ENCODE results near the gene ANKRD44.
A peak's percentile ranks its signal among the peaks of the same experiment; 100 is the strongest.

Gene ANKRD44

DNA sequence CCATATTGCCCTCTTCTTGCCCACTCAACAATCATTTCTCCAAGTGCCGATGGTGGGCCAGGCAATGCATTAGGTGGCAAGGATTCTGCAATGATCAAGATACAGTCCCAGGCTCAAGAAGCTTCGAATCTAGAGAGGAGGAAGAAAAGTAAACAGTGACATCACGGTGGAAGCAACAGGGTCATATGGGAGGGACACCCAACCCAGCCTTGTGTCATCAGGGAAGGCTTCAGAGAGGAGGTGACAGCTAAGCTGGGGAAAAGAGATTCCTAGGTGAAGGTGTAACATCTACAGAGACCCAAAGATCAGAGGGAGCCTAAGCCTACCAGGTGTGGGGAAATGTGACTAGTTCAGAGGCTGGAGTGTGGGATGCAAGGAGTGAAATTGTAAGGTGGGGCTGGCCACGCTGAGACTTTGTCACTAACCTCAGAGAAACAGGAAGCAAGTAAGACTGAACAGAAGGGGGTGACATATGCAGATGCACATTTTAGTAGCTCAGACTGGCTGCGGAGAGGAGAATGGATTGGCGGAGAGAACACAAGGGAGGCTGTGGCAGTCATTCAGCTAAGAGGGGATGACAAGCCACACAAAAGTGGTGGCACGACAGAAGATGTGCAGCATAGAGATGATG is 104.9 kb downstream of the ANKRD44 start:
- Histone ChIP-seq H3K36me3 (ENCODE audit: insufficient read depth, low read length) (no peaks in the 10 kb centered on the region), H3K27me3 (ENCODE audit: insufficient read depth, low read length, poor library complexity) (no peaks in the 10 kb centered on the region), H3K9ac (ENCODE audit: low read depth, low read length) (no peak overlapping the region; the same call in 1 of the 2 replicates), H3K9me3 (ENCODE audit: insufficient read depth, low read length, severe bottlenecking) (no peaks in the 10 kb centered on the region), H3K4me2 (ENCODE audit: insufficient read depth, low read length) (no peak overlapping the region), H3K27ac (ENCODE audit: low read length) (peak overlapping the region; percentile 36), H4K20me1 (ENCODE audit: insufficient read depth, low read length) (no peaks in the 10 kb centered on the region), H2AFZ (ENCODE audit: low read depth, low read length) (no peak overlapping the region), H3K79me2 (ENCODE audit: insufficient read depth, low read length) (peaks cover 21% of the 10 kb centered on the region), H3K4me3 (ENCODE audit: low read depth in 1 of 2, low read length in 2 of 2) (no peak overlapping the region), H3K4me1 (ENCODE audit: insufficient read depth, low read length) (peaks cover 42% of the 10 kb centered on the region)
- peak; percentile 85 for ATAC-seq (ENCODE audit: insufficient read depth, low read depth)
- TF ChIP-seq EZH2 (IDR thresholded peaks at IDR 0.05; ENCODE audit: borderline replicate concordance, low read depth, low read length, severe bottlenecking) = no peak
- TF ChIP-seq, protein P1, sequence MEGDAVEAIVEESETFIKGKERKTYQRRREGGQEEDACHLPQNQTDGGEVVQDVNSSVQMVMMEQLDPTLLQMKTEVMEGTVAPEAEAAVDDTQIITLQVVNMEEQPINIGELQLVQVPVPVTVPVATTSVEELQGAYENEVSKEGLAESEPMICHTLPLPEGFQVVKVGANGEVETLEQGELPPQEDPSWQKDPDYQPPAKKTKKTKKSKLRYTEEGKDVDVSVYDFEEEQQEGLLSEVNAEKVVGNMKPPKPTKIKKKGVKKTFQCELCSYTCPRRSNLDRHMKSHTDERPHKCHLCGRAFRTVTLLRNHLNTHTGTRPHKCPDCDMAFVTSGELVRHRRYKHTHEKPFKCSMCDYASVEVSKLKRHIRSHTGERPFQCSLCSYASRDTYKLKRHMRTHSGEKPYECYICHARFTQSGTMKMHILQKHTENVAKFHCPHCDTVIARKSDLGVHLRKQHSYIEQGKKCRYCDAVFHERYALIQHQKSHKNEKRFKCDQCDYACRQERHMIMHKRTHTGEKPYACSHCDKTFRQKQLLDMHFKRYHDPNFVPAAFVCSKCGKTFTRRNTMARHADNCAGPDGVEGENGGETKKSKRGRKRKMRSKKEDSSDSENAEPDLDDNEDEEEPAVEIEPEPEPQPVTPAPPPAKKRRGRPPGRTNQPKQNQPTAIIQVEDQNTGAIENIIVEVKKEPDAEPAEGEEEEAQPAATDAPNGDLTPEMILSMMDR (IDR thresholded peaks at IDR 0.05; ENCODE audit: borderline replicate concordance, extremely low read depth, low read length, poor library complexity, severe bottlenecking) = no peak
- DNase-seq = peak; percentile 49

DNA sequence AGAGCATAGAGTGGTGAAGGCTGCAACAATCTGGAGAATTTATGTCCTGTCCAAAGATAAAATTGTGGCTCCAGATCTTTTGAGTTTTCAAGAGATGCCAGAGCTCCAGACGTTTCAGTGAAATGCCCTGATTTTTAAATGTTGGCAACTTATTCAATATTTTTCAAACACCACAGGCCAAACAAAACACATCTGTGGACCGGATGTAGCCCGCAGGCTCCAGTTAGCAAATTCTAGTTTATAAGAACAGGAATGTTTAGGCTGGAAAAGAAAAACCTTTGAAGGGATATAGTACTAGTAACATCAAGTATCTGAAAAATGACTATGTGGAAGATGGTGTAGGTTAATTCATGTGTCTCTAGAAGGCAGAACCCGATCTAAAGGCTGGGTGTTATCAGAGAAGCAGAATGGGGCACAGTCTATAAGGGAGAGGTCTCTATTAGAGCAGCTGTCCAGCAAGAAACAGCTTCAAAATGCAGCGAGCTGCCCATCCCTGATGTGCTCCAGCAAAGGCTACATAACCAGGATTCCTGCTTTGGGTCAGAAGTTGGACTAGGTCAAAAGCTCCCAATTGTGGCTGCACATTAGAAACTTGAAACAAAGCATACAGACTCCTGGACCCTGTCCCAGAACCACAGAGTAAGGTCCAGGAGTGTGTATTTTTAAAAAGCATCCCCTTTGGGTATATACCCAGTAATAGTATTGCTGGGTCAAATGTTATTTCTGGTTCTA is 105.9 kb downstream of the ANKRD44 start:
- H3K4me1 ChIP-seq (ENCODE audit: insufficient read depth, low read length) = peaks cover 43% of the 10 kb centered on the region
- H2AFZ ChIP-seq (ENCODE audit: low read depth, low read length) = no peak overlapping the region
- H3K27ac ChIP-seq (ENCODE audit: low read length) = no peak overlapping the region
- no peak for ATAC-seq (ENCODE audit: insufficient read depth, low read depth)
- H3K4me3 ChIP-seq (ENCODE audit: low read depth in 1 of 2, low read length in 2 of 2) = no peak overlapping the region
- peaks cover 25% of the 10 kb centered on the region for H3K79me2 ChIP-seq (ENCODE audit: insufficient read depth, low read length)
- no peak for TF ChIP-seq EZH2 (IDR thresholded peaks at IDR 0.05; ENCODE audit: borderline replicate concordance, low read depth, low read length, severe bottlenecking)
- TF ChIP-seq, protein P1 (IDR thresholded peaks at IDR 0.05; ENCODE audit: borderline replicate concordance, extremely low read depth, low read length, poor library complexity, severe bottlenecking) = no peak
- H3K36me3 ChIP-seq (ENCODE audit: insufficient read depth, low read length) = no peaks in the 10 kb centered on the region
- H4K20me1 ChIP-seq (ENCODE audit: insufficient read depth, low read length) = no peaks in the 10 kb centered on the region
- no peak overlapping the region for H3K9ac ChIP-seq (ENCODE audit: low read depth, low read length)
- no peaks in the 10 kb centered on the region for H3K27me3 ChIP-seq (ENCODE audit: insufficient read depth, low read length, poor library complexity)
- no peaks in the 10 kb centered on the region for H3K9me3 ChIP-seq (ENCODE audit: insufficient read depth, low read length, severe bottlenecking)
- no peak overlapping the region for H3K4me2 ChIP-seq (ENCODE audit: insufficient read depth, low read length)
- DNase-seq = no peak

DNA sequence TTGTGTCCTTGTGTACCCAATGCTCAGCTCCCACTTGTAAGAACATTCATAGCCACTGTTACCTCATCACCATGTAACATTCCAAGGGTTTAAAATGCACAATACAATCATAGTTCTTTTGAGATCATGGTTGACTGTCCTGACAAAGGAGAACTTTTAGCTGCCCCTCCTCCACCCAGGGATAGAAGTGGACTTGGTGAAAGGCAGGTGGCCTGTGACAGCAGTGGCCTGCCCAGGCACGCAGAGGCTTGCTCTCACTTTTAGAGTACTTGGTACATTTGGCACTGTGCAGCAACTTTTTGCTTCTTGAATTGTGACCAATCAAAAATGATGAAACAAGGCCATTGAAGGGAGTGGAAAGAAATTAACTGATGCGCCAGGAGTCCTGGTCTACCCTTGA is 108.7 kb downstream of the ANKRD44 start:
- Histone ChIP-seq H2AFZ (ENCODE audit: low read depth, low read length) (no peak overlapping the region), H3K9me3 (ENCODE audit: insufficient read depth, low read length, severe bottlenecking) (no peaks in the 10 kb centered on the region), H3K9ac (ENCODE audit: low read depth, low read length) (no peak overlapping the region), H3K4me2 (ENCODE audit: insufficient read depth, low read length) (no peak overlapping the region), H3K27me3 (ENCODE audit: insufficient read depth, low read length, poor library complexity) (no peaks in the 10 kb centered on the region), H3K27ac (ENCODE audit: low read length) (no peak overlapping the region; the same call in 1 of the 2 replicates), H3K79me2 (ENCODE audit: insufficient read depth, low read length) (peaks cover 27% of the 10 kb centered on the region), H4K20me1 (ENCODE audit: insufficient read depth, low read length) (no peaks in the 10 kb centered on the region), H3K36me3 (ENCODE audit: insufficient read depth, low read length) (no peaks in the 10 kb centered on the region), H3K4me3 (ENCODE audit: low read depth in 1 of 2, low read length in 2 of 2) (no peak overlapping the region), H3K4me1 (ENCODE audit: insufficient read depth, low read length) (peaks cover 71% of the 10 kb centered on the region)
- no peak for DNase-seq
- no peak for TF ChIP-seq EZH2 (IDR thresholded peaks at IDR 0.05; ENCODE audit: borderline replicate concordance, low read depth, low read length, severe bottlenecking)
- TF ChIP-seq, protein P1 (IDR thresholded peaks at IDR 0.05; ENCODE audit: borderline replicate concordance, extremely low read depth, low read length, poor library complexity, severe bottlenecking) = no peak
- ATAC-seq (ENCODE audit: insufficient read depth, low read depth) = no peak
